PC-3 (cell line): Measurements from ENCODE around the gene ALG14.

ENCODE experiments used
- CTCF ChIP-seq: fragments of 300-600 bp; sonication (generic); conservative IDR thresholded peaks from 2 replicates; pipeline ENCODE4 v1.5.1; 2017; ENCODE audit warnings: antibody characterized with exemption, low read depth, mild to moderate bottlenecking, low read length
- EZH2 ChIP-seq: fragments of 300-600 bp; sonication (generic); IDR thresholded peaks from one replicate; pipeline ENCODE4 v1.6.1; 2017; ENCODE audit warnings: antibody characterized with exemption, mild to moderate bottlenecking, low read length; ENCODE audit not compliant: unreplicated experiment

DNA sequence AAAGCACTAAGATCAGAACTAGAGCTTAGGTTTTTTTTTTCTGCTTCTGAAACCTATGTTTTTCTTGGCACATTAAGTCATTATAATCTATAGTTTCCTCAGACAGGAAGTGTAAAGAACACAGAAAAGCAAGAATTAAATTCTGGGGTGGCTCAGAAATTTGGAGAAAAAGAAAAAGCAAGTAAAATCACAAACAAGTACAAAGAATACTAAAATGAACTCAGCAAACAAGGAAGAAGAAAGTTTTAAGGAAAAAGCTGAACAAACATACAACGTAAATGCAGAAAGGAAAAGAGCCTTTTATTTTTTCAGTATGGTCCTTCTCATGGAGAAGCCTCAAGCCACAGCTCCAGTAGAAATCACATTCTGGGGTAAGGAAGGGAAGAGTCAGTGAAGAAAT lies 137.3 kb downstream of the ALG14 start:
- TF ChIP-seq EZH2 = no peak
- no peak for TF ChIP-seq CTCF
